ENCODE measurements around the gene NKTR.

GRCh38 chr3:42666022-42666421 lies 65.5 kb downstream of the NKTR start:
- TF ChIP-seq CTCF (IDR thresholded peaks at IDR 0.05; ENCODE audit: poor library complexity) = no peak
- no peak for TF ChIP-seq EZH2phosphoT487 (IDR thresholded peaks at IDR 0.05; ENCODE audit: low read depth, severe bottlenecking, unreplicated experiment)
